ENCODE measurements around the gene NES.

NES gene

GRCh38 chr1:156682166-156682890, 5.1 kb upstream of the NES start:
- no peak for DNase-seq (ENCODE audit: low read depth in 2 of 2)

- no peak for DNase-seq (ENCODE audit: low read depth in 2 of 2)
Observed at GRCh38 chr1:156681196-156681960, 4.2 kb upstream of the NES start.

- DNase-seq (ENCODE audit: low read depth in 2 of 2), result no peak
Observed at GRCh38 chr1:156680056-156680455, 2.8 kb upstream of the NES start.

- no peak for DNase-seq (ENCODE audit: low read depth in 2 of 2)
Observed at GRCh38 chr1:156677616-156678596, 699 bp upstream of the NES start.

- no peak for DNase-seq (ENCODE audit: low read depth in 2 of 2)
Observed at GRCh38 chr1:156676114-156676819, 940 bp downstream of the NES start.

- DNase-seq (ENCODE audit: low read depth in 2 of 2), result no peak
Observed at GRCh38 chr1:156675210-156676113, 1.7 kb downstream of the NES start.

GRCh38 chr1:156673387-156674121, 3.7 kb downstream of the NES start:
- DNase-seq (ENCODE audit: low read depth in 2 of 2), result no peak

- DNase-seq (ENCODE audit: low read depth in 2 of 2), result no peak
Observed at GRCh38 chr1:156671804-156672203, 5.4 kb downstream of the NES start.

GRCh38 chr1:156670791-156671190, 6.4 kb downstream of the NES start:
- no peak for DNase-seq (ENCODE audit: low read depth in 2 of 2)

GRCh38 chr1:156670359-156670758, 6.8 kb downstream of the NES start:
- no peak for DNase-seq (ENCODE audit: low read depth in 2 of 2)

- DNase-seq (ENCODE audit: low read depth in 2 of 2), result no peak
Observed at GRCh38 chr1:156669794-156670193, 7.4 kb downstream of the NES start.

GRCh38 chr1:156668801-156669637, 8.2 kb downstream of the NES start:
- no peak for DNase-seq (ENCODE audit: low read depth in 2 of 2)

- no peak for DNase-seq (ENCODE audit: low read depth in 2 of 2)
Observed at GRCh38 chr1:156667968-156668709, 9.1 kb downstream of the NES start.

- DNase-seq (ENCODE audit: low read depth in 2 of 2), result no peak
Observed at GRCh38 chr1:156667610-156667967, 9.6 kb downstream of the NES start.

- DNase-seq (ENCODE audit: low read depth in 2 of 2), result no peak
Observed at GRCh38 chr1:156666862-156667609, 10.2 kb downstream of the NES start.

GRCh38 chr1:156665539-156665938, 11.7 kb downstream of the NES start:
- DNase-seq (ENCODE audit: low read depth in 2 of 2), result no peak

- DNase-seq (ENCODE audit: low read depth in 2 of 2), result no peak
Observed at GRCh38 chr1:156664767-156665411, 12.3 kb downstream of the NES start.

Data from stimulated activated CD8-positive, alpha-beta memory T cell treated with anti-CD3 and anti-CD28 coated beads, Interleukin-15, amount 100 ng/mL, for 4 hours (primary cell).